Hair follicular keratinocyte (primary cell): Measurements from ENCODE around the gene DGKQ. TPM values are rescaled to one million over a fixed set of nuclear protein-coding genes. Genes with fewer than 3 reads are reported as not detected.

Experiments used
- total RNA-seq: library from RNA; depleted of rRNA; stranded (reverse); fragments of >200 nt; gene quantifications from 2 replicates; pipeline ENCODE4 v1.2.3, GENCODE V29; 2015

DGKQ gene
- 11.8 and 14.7 TPM in 2 replicates for total RNA-seq

GRCh38 chr4:973431-974397 is at the start of gene DGKQ:
Gene DGKQ (minus strand): TSS chr4:973569. CDS start chr4:973482, 87 bp downstream.

GRCh38 chr4:1011022-1011665 is 37.8 kb upstream of the DGKQ start, which contains the start of gene FGFRL1:
Gene FGFRL1 (plus strand): TSS chr4:1011626. CDS start chr4:1012486, 860 bp downstream.

GRCh38 chr4:993111-994029 is 20.0 kb upstream of the DGKQ start, which contains the start of gene SLC26A1:
Gene SLC26A1 (minus strand): TSS chr4:993404. CDS start chr4:991703, 1,701 bp downstream.

GRCh38 chr4:986879-987623 is 13.7 kb upstream of the DGKQ start, which contains the start of gene IDUA:
Gene IDUA (plus strand): TSS chr4:987044. CDS start chr4:987085, 41 bp downstream.

DNA sequence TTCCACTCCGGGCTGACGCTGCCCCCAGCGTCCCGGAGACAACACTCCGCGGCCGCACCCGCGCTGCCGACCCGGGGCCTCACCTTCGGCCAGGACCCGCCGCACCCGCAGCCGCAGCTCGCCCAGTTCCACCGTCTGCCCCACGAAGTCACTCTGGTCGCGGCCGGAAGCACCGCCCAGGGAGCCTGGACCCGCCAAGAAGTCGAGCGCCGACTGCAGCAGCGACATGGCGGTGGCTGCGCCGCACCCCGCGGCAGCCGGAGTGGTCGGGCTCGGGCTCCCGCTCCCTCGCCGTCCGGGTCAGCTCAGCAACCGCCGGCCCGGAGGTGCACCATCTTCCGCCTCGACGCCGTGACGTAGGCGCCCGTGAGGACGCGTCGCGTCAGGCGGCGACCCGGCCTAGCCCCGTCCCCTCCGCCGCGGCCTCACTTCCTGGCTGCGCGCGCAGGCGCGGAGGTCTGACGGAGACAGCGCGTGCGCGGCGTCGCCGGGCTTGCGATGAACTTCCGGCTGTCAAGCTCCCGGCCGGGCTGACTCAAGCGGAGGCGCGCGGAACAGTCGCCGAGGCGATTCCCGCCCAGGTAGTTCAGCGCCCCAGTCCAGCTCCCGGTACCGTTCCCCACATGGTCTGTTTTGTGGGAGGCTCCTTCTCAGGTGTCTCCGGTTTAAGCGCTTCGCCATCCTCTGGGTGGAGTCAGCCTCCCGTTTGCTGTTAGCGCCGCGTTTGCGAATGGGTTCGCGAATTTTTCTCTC is 41.2 kb downstream of the DGKQ start, which contains the start of the genes GAK and TMEM175:
Gene GAK (minus strand): TSS at position 357 of the 753 bp plus-strand sequence. CDS start 129 bp downstream, at position 228.
Gene TMEM175 (plus strand): TSS at position 501 of the 753 bp plus-strand sequence. CDS start 15,280 bp downstream, outside the sequence.

Other genes starting within 250 kb of the DGKQ start
- 0.23 TPM in 1 of 2 replicates, not detected in the other for gene CPLX1, start 147.4 kb downstream of the DGKQ start, total RNA-seq
- gene GAK, start 41.3 kb downstream of the DGKQ start, total RNA-seq: 89.1 and 104 TPM in 2 replicates
- 13.2 and 21.5 TPM in 2 replicates for gene TMEM175, start 41.1 kb downstream of the DGKQ start, total RNA-seq
- 1.5 and 5.9 TPM in 2 replicates for gene IDUA, start 13.5 kb upstream of the DGKQ start, total RNA-seq
- not detected in 2 replicates for gene SLC26A1, start 19.8 kb upstream of the DGKQ start, total RNA-seq
- 11.8 and 13.7 TPM in 2 replicates for gene FGFRL1, start 38.1 kb upstream of the DGKQ start, total RNA-seq
- 1.2 TPM in 1 of 2 replicates, not detected in the other for gene RNF212, start 140.0 kb upstream of the DGKQ start, total RNA-seq
- 0.08 and 4.7 TPM in 2 replicates for gene SPON2, start 199.0 kb upstream of the DGKQ start, total RNA-seq